SK-N-SH (cell line): ENCODE measurements around the gene BTG2. TPM values are rescaled to one million over a fixed set of nuclear protein-coding genes. Genes with fewer than 3 reads are reported as not detected.
A peak's percentile ranks its signal among the peaks of the same experiment; 100 is the strongest.

Experiments used
- CTCF ChIA-PET: fragments of 300-600, 350-600 bp; formaldehyde crosslinking; extraction: SDS; loops from one replicate; lab custom pipeline; 2021; lab: Yijun Ruan, JAX
- POLR2A ChIA-PET: fragments of 350-600 bp; sonication (Branson Sonifier 250); formaldehyde crosslinking; extraction: SDS; loops from one replicate; lab custom pipeline; 2020; ENCODE audit warnings: antibody characterized with exemption, inconsistent platforms; lab: Yijun Ruan, JAX
- DNase-seq: peaks from one replicate; pipeline ENCODE4 v3.0.0; 2012
- H2AFZ ChIP-seq: fragments of 200-600 bp; sonication (generic); 2 replicates; pipeline ENCODE4 v1.8.1; 2016; ENCODE audit warnings: antibody characterized with exemption, mild to moderate bottlenecking, low read depth
- H3F3A ChIP-seq: fragments of 200-600 bp; sonication (generic); replicated peaks from 2 replicates; pipeline ENCODE3; 2016; ENCODE audit warnings: antibody characterized with exemption, mild to moderate bottlenecking; ENCODE audit not compliant: insufficient read depth
- H3K27ac ChIP-seq, 2 experiments: fragments of 200-500 bp in 1 of 2; fragments of 200-600 bp in 1 of 2; sonication (Bioruptor generic) in 1 of 2; sonication (generic), shearing (Covaris generic) in 1 of 2; 2 replicates each; pipeline versions ENCODE4 v1.5.1 to v1.6.1; 2014 to 2016; ENCODE audit warnings: low read depth in 2 of 2, inconsistent platforms in 1 of 2, low read length in 1 of 2, mild to moderate bottlenecking in 1 of 2, mixed read lengths in 1 of 2
- H3K27me3 ChIP-seq: fragments of 200-600 bp; sonication (generic), shearing (Covaris generic); 2 replicates; pipeline ENCODE4 v1.6.1; 2016; ENCODE audit warnings: mixed run types; ENCODE audit not compliant: insufficient read depth
- H3K36me3 ChIP-seq, 2 experiments: fragments of 200-500 bp in 1 of 2; fragments of 200-600 bp in 1 of 2; sonication (Bioruptor generic) in 1 of 2; sonication (generic) in 1 of 2; replicated peaks in 1 of 2; 2 replicates each; pipeline versions ENCODE3 to v1.5.1; 2014 to 2016; ENCODE audit warnings: low read length in 1 of 2, mild to moderate bottlenecking in 1 of 2; ENCODE audit not compliant: insufficient read depth in 2 of 2, control insufficient read depth in 1 of 2
- H3K4me1 ChIP-seq, 2 experiments: fragments of 200-500 bp in 1 of 2; fragments of 200-600 bp in 1 of 2; sonication (Bioruptor generic) in 1 of 2; sonication (generic), shearing (Covaris generic) in 1 of 2; 2 replicates each; pipeline versions ENCODE4 v1.5.1 to v1.6.1; 2014 to 2016; ENCODE audit warnings: low read depth in 1 of 2, low read length in 1 of 2, mixed run types in 1 of 2; ENCODE audit not compliant: insufficient read depth in 2 of 2, control insufficient read depth in 1 of 2
- H3K4me2 ChIP-seq: fragments of 200-600 bp; sonication (generic), shearing (Covaris generic); 2 replicates; pipeline ENCODE4 v1.6.1; 2017; ENCODE audit warnings: mixed run types
- H3K4me3 ChIP-seq, 2 experiments: fragments of 200-500 bp in 1 of 2; fragments of 200-600 bp in 1 of 2; sonication (Bioruptor generic) in 1 of 2; sonication (generic), shearing (Covaris generic) in 1 of 2; 2 replicates each; pipeline versions ENCODE4 v1.5.1 to v1.8.1; 2014 to 2016; ENCODE audit warnings: low read depth in 2 of 2, inconsistent platforms in 1 of 2, low read length in 1 of 2, mild to moderate bottlenecking in 1 of 2, mixed read lengths in 1 of 2, moderate library complexity in 1 of 2
- H3K79me2 ChIP-seq: fragments of 200-600 bp; sonication (generic); 2 replicates; pipeline ENCODE4 v1.8.1; 2017; ENCODE audit warnings: mild to moderate bottlenecking; ENCODE audit not compliant: insufficient read depth
- H3K9ac ChIP-seq: fragments of 200-600 bp; sonication (generic); 2 replicates; pipeline ENCODE4 v1.6.1; 2017; ENCODE audit warnings: mixed run types
- H3K9me2 ChIP-seq: fragments of 200-600 bp; sonication (generic); 2 replicates; pipeline ENCODE4 v1.6.1; 2017; ENCODE audit warnings: mixed run types
- H3K9me3 ChIP-seq: fragments of 200-600 bp; sonication (generic); 2 replicates; pipeline ENCODE4 v1.6.1; 2017; ENCODE audit warnings: mixed run types, mild to moderate bottlenecking, moderate library complexity
- H4K20me1 ChIP-seq: fragments of 200-600 bp; sonication (generic); 2 replicates; pipeline ENCODE4 v1.6.1; 2017; ENCODE audit warnings: mild to moderate bottlenecking, mixed run types; ENCODE audit not compliant: insufficient read depth
- GATA2 ChIP-seq: sonication (generic); formaldehyde crosslinking; IDR thresholded peaks from 2 replicates; pipeline ENCODE4 v1.5.0; 2020; ENCODE audit warnings: mild to moderate bottlenecking, missing genetic modification reagents
- RAD21 ChIP-seq: IDR thresholded peaks from 2 replicates; pipeline ENCODE4 v1.6.1; 2012; ENCODE audit warnings: mild to moderate bottlenecking, low read length
- RFX5 ChIP-seq: IDR thresholded peaks from 2 replicates; pipeline ENCODE4 v1.6.1; 2012; ENCODE audit warnings: mild to moderate bottlenecking, improper control_type of control experiment, low read length
- SIN3A ChIP-seq: IDR thresholded peaks from 2 replicates; pipeline ENCODE4 v1.6.1; 2012; ENCODE audit warnings: low read depth, mild to moderate bottlenecking, low read length, moderate library complexity, borderline replicate concordance
- SMC3 ChIP-seq: IDR thresholded peaks from 2 replicates; pipeline ENCODE4 v1.6.1; 2012; ENCODE audit warnings: low read depth, low read length, improper control_type of control experiment
- ZBTB33 ChIP-seq: IDR thresholded peaks from 2 replicates; pipeline ENCODE4 v1.4.0; 2012; ENCODE audit warnings: low read depth, borderline replicate concordance
- WGBS: methylation state at CpG from one replicate; pipeline ENCODE4 v1.1.6; 2017; ENCODE audit warnings: low lambda C conversion rate; 5-methylcytosine and 5-hydroxymethylcytosine counted together
- polyA plus RNA-seq, 3 experiments: library from polyadenylated mRNA; depleted of rRNA; stranded (reverse); fragments of >200 nt; gene quantifications; 2 replicates each; pipeline ENCODE4 v1.2.3, GENCODE V29; 2012
- TF ChIP-seq, protein P1 (sequence below): IDR thresholded peaks from 2 replicates; pipeline ENCODE4 v1.4.0; 2012; ENCODE audit warnings: low read depth
- TF ChIP-seq, protein P2 (sequence below): fragments of 200-600 bp; sonication (generic); IDR thresholded peaks from 2 replicates; pipeline ENCODE4 v1.6.1; 2017; ENCODE audit warnings: antibody characterized with exemption, mild to moderate bottlenecking, moderate library complexity
- TF ChIP-seq, protein P3 (sequence below): fragments of 150-350 bp; IDR thresholded peaks from 2 replicates; pipeline ENCODE4 v1.6.1; 2017; ENCODE audit warnings: antibody characterized with exemption, low read length, low read depth, borderline replicate concordance

BTG2 gene
- polyA plus RNA-seq, 1 of the 3 experiments (the other 2 are of a cell fraction), result 26.2 TPM

DNA sequence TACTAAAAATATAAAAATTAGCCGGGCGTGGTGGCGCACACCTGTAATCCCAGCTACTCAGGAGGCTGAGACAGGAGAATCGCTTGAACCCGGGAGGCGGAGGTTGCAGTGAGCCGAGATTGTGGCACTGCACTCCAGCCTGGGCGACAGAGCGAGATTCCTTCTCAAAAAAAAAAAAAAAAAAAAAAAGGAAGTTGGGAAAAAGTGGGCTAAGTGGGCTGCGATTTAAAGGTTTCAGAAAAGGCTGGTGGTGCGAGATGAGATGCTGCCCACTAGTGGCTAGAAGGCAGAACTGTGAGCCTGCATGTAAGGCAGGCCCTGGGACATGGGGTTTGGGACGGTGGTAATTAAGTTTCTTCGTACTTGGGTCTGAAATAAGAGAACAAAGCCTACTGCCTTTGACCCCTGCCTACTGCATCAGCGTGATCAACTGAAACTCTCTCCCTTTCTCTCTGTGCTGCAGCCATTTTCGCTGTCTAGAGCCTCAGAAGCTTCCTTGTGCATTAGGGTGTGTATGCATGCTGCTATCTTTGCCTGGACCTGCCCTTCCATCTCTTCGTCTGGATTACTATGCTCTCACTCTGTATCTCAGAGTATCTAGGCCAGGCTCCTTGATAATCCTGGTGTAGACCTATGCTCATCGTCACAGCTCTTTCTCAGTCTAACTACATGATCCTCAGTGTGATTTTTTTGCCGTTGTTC, 33.2 kb downstream of the BTG2 start:
- Histone ChIP-seq H3K4me3 (no peak overlapping the region; a peak in 1 of 4 replicates), H3K4me2 (no peak overlapping the region), H3K27ac (no peak overlapping the region), H3K27me3 (peaks cover 22% of the 10 kb centered on the region; the same call in 1 of the 2 replicates), H3K9ac (no peak overlapping the region), H3K79me2 (no peaks in the 10 kb centered on the region), H3F3A (no peaks in the 10 kb centered on the region), H3K9me3 (no peaks in the 10 kb centered on the region), H3K36me3 (no peaks in the 10 kb centered on the region)
- 49% methylated on average over 18 of the region's 18 CpGs for WGBS
- POLR2A ChIA-PET, result no interaction called here
- no peak for TF ChIP-seq ZBTB33
- TF ChIP-seq, protein P1, sequence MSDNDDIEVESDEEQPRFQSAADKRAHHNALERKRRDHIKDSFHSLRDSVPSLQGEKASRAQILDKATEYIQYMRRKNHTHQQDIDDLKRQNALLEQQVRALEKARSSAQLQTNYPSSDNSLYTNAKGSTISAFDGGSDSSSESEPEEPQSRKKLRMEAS, result no peak
- peak; percentile 89 for TF ChIP-seq SMC3
- TF ChIP-seq SIN3A, result no peak
- TF ChIP-seq RAD21, result peak; percentile 85
- TF ChIP-seq GATA2 (CRISPR knock-in tag), result no peak
- no peak for TF ChIP-seq RFX5
- TF ChIP-seq, protein P2, sequence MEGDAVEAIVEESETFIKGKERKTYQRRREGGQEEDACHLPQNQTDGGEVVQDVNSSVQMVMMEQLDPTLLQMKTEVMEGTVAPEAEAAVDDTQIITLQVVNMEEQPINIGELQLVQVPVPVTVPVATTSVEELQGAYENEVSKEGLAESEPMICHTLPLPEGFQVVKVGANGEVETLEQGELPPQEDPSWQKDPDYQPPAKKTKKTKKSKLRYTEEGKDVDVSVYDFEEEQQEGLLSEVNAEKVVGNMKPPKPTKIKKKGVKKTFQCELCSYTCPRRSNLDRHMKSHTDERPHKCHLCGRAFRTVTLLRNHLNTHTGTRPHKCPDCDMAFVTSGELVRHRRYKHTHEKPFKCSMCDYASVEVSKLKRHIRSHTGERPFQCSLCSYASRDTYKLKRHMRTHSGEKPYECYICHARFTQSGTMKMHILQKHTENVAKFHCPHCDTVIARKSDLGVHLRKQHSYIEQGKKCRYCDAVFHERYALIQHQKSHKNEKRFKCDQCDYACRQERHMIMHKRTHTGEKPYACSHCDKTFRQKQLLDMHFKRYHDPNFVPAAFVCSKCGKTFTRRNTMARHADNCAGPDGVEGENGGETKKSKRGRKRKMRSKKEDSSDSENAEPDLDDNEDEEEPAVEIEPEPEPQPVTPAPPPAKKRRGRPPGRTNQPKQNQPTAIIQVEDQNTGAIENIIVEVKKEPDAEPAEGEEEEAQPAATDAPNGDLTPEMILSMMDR, result peak; percentile 92
- TF ChIP-seq, protein P3, sequence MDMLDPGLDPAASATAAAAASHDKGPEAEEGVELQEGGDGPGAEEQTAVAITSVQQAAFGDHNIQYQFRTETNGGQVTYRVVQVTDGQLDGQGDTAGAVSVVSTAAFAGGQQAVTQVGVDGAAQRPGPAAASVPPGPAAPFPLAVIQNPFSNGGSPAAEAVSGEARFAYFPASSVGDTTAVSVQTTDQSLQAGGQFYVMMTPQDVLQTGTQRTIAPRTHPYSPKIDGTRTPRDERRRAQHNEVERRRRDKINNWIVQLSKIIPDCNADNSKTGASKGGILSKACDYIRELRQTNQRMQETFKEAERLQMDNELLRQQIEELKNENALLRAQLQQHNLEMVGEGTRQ, result no peak
- TF ChIP-seq, all 33 proteins: peak for 3
- peaks cover 0 to 11% of the 10 kb centered on the region in 2 experiments; a peak in 2 of 4 replicates for H3K4me1 ChIP-seq
- CTCF ChIA-PET, result interaction anchor here (0.7 to 27.9 kb wide), 19 partner anchors 9 to 445 kb away, joined by 3 to 817 read pairs (median 12); partner anchors contain the start of genes BTG2, FMOD, OPTC and PRELP
- DNase-seq, result peak; percentile 86
- H3K9me2 ChIP-seq, result no peaks in the 10 kb centered on the region
- H4K20me1 ChIP-seq, result no peaks in the 10 kb centered on the region
- no peak overlapping the region for H2AFZ ChIP-seq
